B cell (primary cell): ENCODE results near the gene ICAM1. TPM values are rescaled to one million over a fixed set of nuclear protein-coding genes. Genes with fewer than 3 reads are reported as not detected.

Experiments used
- ATAC-seq: fragments of 200-7000 bp; cut with Tn5 transposase; one replicate; pipeline ENCODE4 v1.10.0; 2021; ENCODE audit warnings: low read depth, mild to moderate bottlenecking, moderate number of reproducible peaks, moderate library complexity
- CTCF ChIA-PET: fragments of 350-600 bp; sonication (Branson Sonifier 250); formaldehyde crosslinking; loops from one replicate; lab custom pipeline; 2021; ENCODE audit warnings: antibody characterized with exemption, inconsistent platforms; lab: Charles Lee
- POLR2A ChIA-PET: fragments of 350-600 bp; sonication (Branson Sonifier 250); formaldehyde crosslinking; loops from one replicate; lab custom pipeline; 2021; ENCODE audit warnings: antibody characterized with exemption; lab: Charles Lee
- DNase-seq: peaks from one replicate; pipeline ENCODE4 v3.0.0; 2013
- H2AFZ ChIP-seq: 2 replicates; pipeline ENCODE4 v1.6.1; 2012; ENCODE audit warnings: mild to moderate bottlenecking, low read depth, low read length; ENCODE audit not compliant: insufficient read depth, poor library complexity, severe bottlenecking
- H3K27ac ChIP-seq, 2 donors: 1 replicate in 1 of 2; 2 replicates in 1 of 2; pipeline ENCODE4 v1.5.1; 2012 to 2013; ENCODE audit warnings: low read length in 2 of 2, mild to moderate bottlenecking in 2 of 2, moderate library complexity in 1 of 2
- H3K27me3 ChIP-seq, 4 experiments: fragments of 200-600 bp in 1 of 4; sonication (generic) in 1 of 4; replicated peaks in 1 of 4; 1 replicate in 2 of 4; 2 replicates in 2 of 4; pipeline versions ENCODE4 v1.6.1 to v1.7.0; 2013 to 2016; ENCODE audit warnings: low read length in 3 of 4, mild to moderate bottlenecking in 2 of 4, mixed read lengths in 1 of 4, moderate library complexity in 1 of 4; ENCODE audit not compliant: insufficient read depth in 4 of 4, control insufficient read depth in 3 of 4; ENCODE audit errors: control extremely low read depth in 1 of 4
- H3K36me3 ChIP-seq, 2 experiments: replicated peaks in 1 of 2; 1 replicate in 1 of 2; 2 replicates in 1 of 2; pipeline versions ENCODE4 v1.6.1 to v1.7.1; 2013; ENCODE audit warnings: low read length in 1 of 2; ENCODE audit not compliant: insufficient read depth in 2 of 2, control insufficient read depth in 1 of 2; ENCODE audit errors: control extremely low read depth in 1 of 2, extremely low read depth in 1 of 2
- H3K4me1 ChIP-seq, 2 donors: fragments of 200-600 bp in 1 of 2; sonication (generic) in 1 of 2; 1 replicate in 1 of 2; 2 replicates in 1 of 2; pipeline versions ENCODE4 v1.5.1 to v1.6.1; 2013 to 2017; ENCODE audit warnings: low read length in 2 of 2; ENCODE audit not compliant: control insufficient read depth in 2 of 2, insufficient read depth in 2 of 2
- H3K4me2 ChIP-seq: replicated peaks from 2 replicates; pipeline ENCODE3; 2012; ENCODE audit warnings: mild to moderate bottlenecking, low read depth, low read length; ENCODE audit not compliant: poor library complexity, severe bottlenecking
- H3K4me3 ChIP-seq, 5 experiments: fragments of 200-600 bp in 1 of 5; sonication (generic) in 1 of 5; 1 replicate in 3 of 5; 2 replicates in 2 of 5; pipeline versions ENCODE4 v1.5.1 to v1.7.0; 2011 to 2016; ENCODE audit warnings: low read length in 4 of 5, mild to moderate bottlenecking in 4 of 5, low read depth in 2 of 5, control low read depth in 1 of 5, moderate library complexity in 1 of 5; ENCODE audit not compliant: insufficient read depth in 1 of 5; ENCODE audit errors: control extremely low read depth in 1 of 5, extremely low read depth in 1 of 5
- H3K79me2 ChIP-seq: fragments of 200-600 bp; sonication (generic); one replicate; pipeline ENCODE4 v1.6.0; 2016; ENCODE audit warnings: low read length; ENCODE audit not compliant: control insufficient read depth, insufficient read depth
- H3K9ac ChIP-seq: fragments of 200-600 bp; sonication (generic); 2 replicates; pipeline ENCODE4 v1.6.1; 2017; ENCODE audit warnings: mild to moderate bottlenecking, low read length, moderate library complexity
- H3K9me3 ChIP-seq, 3 donors: one replicate each; pipeline versions ENCODE4 v1.6.1 to v1.7.1; 2013; ENCODE audit warnings: low read length in 2 of 3; ENCODE audit not compliant: control insufficient read depth in 2 of 3, insufficient read depth in 1 of 3; ENCODE audit errors: control extremely low read depth in 1 of 3
- H4K20me1 ChIP-seq: 2 replicates; pipeline ENCODE4 v1.6.0; 2012; ENCODE audit warnings: mild to moderate bottlenecking, low read length; ENCODE audit not compliant: insufficient read depth, control insufficient read depth, poor library complexity, severe bottlenecking
- H3K27ac Mint-ChIP-seq: one replicate; pipeline ENCODE4 v1.8.0; 2021; ENCODE audit warnings: mixed read lengths
- H3K27me3 Mint-ChIP-seq: one replicate; pipeline ENCODE4 v1.8.0; 2021; ENCODE audit warnings: mixed read lengths
- H3K4me1 Mint-ChIP-seq: one replicate; pipeline ENCODE4 v1.8.0; 2021; ENCODE audit warnings: mixed read lengths
- H3K4me3 Mint-ChIP-seq: one replicate; pipeline ENCODE4 v1.8.0; 2021; ENCODE audit warnings: mixed read lengths
- H3K9me3 Mint-ChIP-seq: one replicate; pipeline ENCODE4 v1.8.0; 2022; ENCODE audit warnings: mixed read lengths; ENCODE audit not compliant: insufficient read depth
- CTCF ChIP-seq: fragments of 200-600 bp; IDR thresholded peaks from one replicate; pipeline ENCODE4 v1.8.0; 2022; ENCODE audit warnings: antibody characterized with exemption, mild to moderate bottlenecking
- EZH2 ChIP-seq: IDR thresholded peaks from 2 replicates; pipeline ENCODE4 v1.6.1; 2012; ENCODE audit warnings: borderline replicate concordance, low read depth, mild to moderate bottlenecking, moderate library complexity, low read length; ENCODE audit not compliant: insufficient read depth, poor library complexity, severe bottlenecking
- WGBS: methylation state at CpG from one replicate; pipeline ENCODE4 v1.1.5; 2013; ENCODE audit warnings: missing lambda C conversion rate; ENCODE audit not compliant: insufficient coverage; 5-methylcytosine and 5-hydroxymethylcytosine counted together
- intact Hi-C: fragments of 100-400 bp; cut with micrococcal nuclease; formaldehyde crosslinking; loops from one replicate; pipeline ENCODE4 v1.10.0; 2022
- polyA plus RNA-seq: library from polyadenylated mRNA; depleted of rRNA; stranded (reverse); fragments of >200 nt; gene quantifications from 2 replicates; pipeline ENCODE4 v1.2.3, GENCODE V29; 2012
- total RNA-seq, 2 donors: library from RNA; stranded (reverse); fragments of 120-200 nt in 1 of 2; gene quantifications; 1 replicate in 1 of 2; 2 replicates in 1 of 2; pipeline versions ENCODE4 v1.2.3 to v1.2.4, GENCODE V29; 2013 to 2022

Gene ICAM1
- total and polyA plus RNA-seq, 2 donors (not counting 1 experiment from before 2014, with no cell fraction given) = 7.3 to 11.9 TPM

GRCh38 chr19:10252707-10253106, 18.2 kb upstream of the ICAM1 start:
- peaks cover 6 to 13% of the 10 kb centered on the region in 2 donors for H3K4me1 ChIP-seq
- H4K20me1 ChIP-seq = peaks cover 5% of the 10 kb centered on the region
- 18% methylated on average over 5 of the region's 8 CpGs for WGBS
- H3K27ac ChIP-seq = peak overlapping the region; percentile 48 to 79
- H3K4me3 ChIP-seq = peak overlapping the region; percentile 44 to 96 (median 83)
- Mint-ChIP-seq H3K9me3 (no peaks in the 10 kb centered on the region), H3K4me3 (peak overlapping the region; percentile 97), H3K27me3 (no peaks in the 10 kb centered on the region), H3K4me1 (peaks cover 24% of the 10 kb centered on the region), H3K27ac (peak overlapping the region; percentile 97)
- peak overlapping the region; percentile 98 for H3K4me2 ChIP-seq
- no peaks in the 10 kb centered on the region for H3K27me3 ChIP-seq
- intact Hi-C loops = loop anchor here (5.0 kb wide), 2 partner anchors 35 to 155 kb away; no protein-coding TSS in a partner anchor
- POLR2A ChIA-PET = interaction anchor here (0.7 to 1.6 kb wide), 2 partner anchors 104 to 157 kb away, joined by 3 read pairs; no protein-coding TSS in a partner anchor
- H3K36me3 ChIP-seq = peaks cover 0 to 26% of the 10 kb centered on the region in 2 experiments
- H3K9ac ChIP-seq = peak overlapping the region; percentile 82
- DNase-seq (no peak), ATAC-seq (no peak)
- peak overlapping the region; percentile 95 for H2AFZ ChIP-seq
- TF ChIP-seq CTCF (no peak), EZH2 (no peak)
- H3K9me3 ChIP-seq = no peaks in the 10 kb centered on the region
- CTCF ChIA-PET = interaction anchor here (1.6 to 9.0 kb wide), 2 partner anchors 22 to 136 kb away, joined by 6 to 236 read pairs; partner anchors contain the start of gene S1PR2
- H3K79me2 ChIP-seq = peaks cover 19% of the 10 kb centered on the region

- Histone ChIP-seq H3K4me2 (no peak overlapping the region), H3K4me1 (peaks cover 6 to 16% of the 10 kb centered on the region in 2 donors), H4K20me1 (peaks cover 5% of the 10 kb centered on the region), H3K9me3 (no peaks in the 10 kb centered on the region), H3K36me3 (peaks cover 0 to 37% of the 10 kb centered on the region in 2 experiments), H3K79me2 (peaks cover 19% of the 10 kb centered on the region), H3K4me3 (no peak overlapping the region), H2AFZ (no peak overlapping the region), H3K27ac (no peak overlapping the region), H3K27me3 (no peaks in the 10 kb centered on the region), H3K9ac (no peak overlapping the region)
- Mint-ChIP-seq H3K27me3 (no peaks in the 10 kb centered on the region), H3K4me1 (peaks cover 20% of the 10 kb centered on the region), H3K27ac (no peak overlapping the region), H3K4me3 (peak overlapping the region; percentile 39), H3K9me3 (no peaks in the 10 kb centered on the region)
- WGBS = 100% methylated on average over 3 of the region's 3 CpGs
- CTCF ChIA-PET = interaction anchor here (0.7 to 1.2 kb wide), 4 partner anchors 15 to 136 kb away, joined by 3 to 4 read pairs (median 3); no protein-coding TSS in a partner anchor
- DNase-seq (no peak), ATAC-seq (no peak)
- TF ChIP-seq EZH2 (no peak), CTCF (no peak)
- POLR2A ChIA-PET = no interaction called here
- intact Hi-C loops = loop anchor here (5.0 kb wide), 2 partner anchors 37 to 157 kb away; no protein-coding TSS in a partner anchor
Observed at GRCh38 chr19:10254244-10254643, 16.7 kb upstream of the ICAM1 start.
